Upper lobe of left lung (tissue), 6 donors: Measurements from ENCODE around the gene SNX14. TPM values are rescaled to one million over a fixed set of nuclear protein-coding genes. Genes with fewer than 3 reads are reported as not detected.

Experiments used
- ATAC-seq, 2 donors: fragments of 200-7000 bp; cut with Tn5 transposase; one replicate each; pipeline ENCODE4 v1.9.1; 2022; ENCODE audit warnings: mild to moderate bottlenecking in 2 of 2, moderate library complexity in 2 of 2; ENCODE audit not compliant: low FRiP score in 2 of 2
- DNase-seq, 2 donors: peaks; one replicate each; pipeline ENCODE4 v3.0.0-alpha.2; 2019 to 2020
- H3K27ac ChIP-seq, 4 donors: fragments of 200-600 bp; sonication (generic); one replicate each; pipeline ENCODE4 v1.5.1; 2016 to 2019
- H3K27me3 ChIP-seq, 4 donors: fragments of 200-600 bp; sonication (generic); one replicate each; pipeline ENCODE4 v1.5.1; 2017 to 2019
- H3K36me3 ChIP-seq, 4 donors: fragments of 200-600 bp; sonication (generic); one replicate each; pipeline ENCODE4 v1.5.1; 2016 to 2019
- H3K4me1 ChIP-seq, 4 donors: fragments of 200-600 bp; sonication (generic); one replicate each; pipeline ENCODE4 v1.5.1; 2018 to 2019
- H3K4me3 ChIP-seq, 4 donors: fragments of 200-600 bp; sonication (generic); one replicate each; pipeline ENCODE4 v1.5.1; 2017 to 2019; ENCODE audit warnings: mild to moderate bottlenecking in 2 of 4, moderate library complexity in 1 of 4
- H3K9me3 ChIP-seq, 4 donors: fragments of 200-600 bp; sonication (generic); one replicate each; pipeline ENCODE4 v1.5.1; 2018 to 2019
- CTCF ChIP-seq, 6 experiments: fragments of 450-650 bp in 4 of 6; fragments of 200-600 bp in 2 of 6; sonication (generic) in 2 of 6; IDR thresholded peaks; one replicate each; pipeline ENCODE4 v1.5.1; 2016 to 2019; ENCODE audit warnings: antibody characterized with exemption in 6 of 6
- EP300 ChIP-seq, 4 donors: sonication (generic); formaldehyde crosslinking; IDR thresholded peaks; one replicate each; pipeline ENCODE4 v1.5.1; 2017; ENCODE audit warnings: antibody characterized with exemption in 4 of 4, control low read depth in 2 of 4
- POLR2A ChIP-seq, 4 donors: fragments of 450-650 bp; IDR thresholded peaks; one replicate each; pipeline ENCODE4 v1.5.1; 2016 to 2017; ENCODE audit warnings: antibody characterized with exemption in 4 of 4, mild to moderate bottlenecking in 2 of 4
- POLR2AphosphoS5 ChIP-seq, 2 donors: sonication (generic); formaldehyde crosslinking; IDR thresholded peaks; one replicate each; pipeline ENCODE4 v1.5.1; 2017; ENCODE audit warnings: antibody characterized with exemption in 2 of 2
- WGBS, 2 donors: methylation state at CpG; one replicate each; pipeline ENCODE4 v1.1.5; 2017 to 2018; 5-methylcytosine and 5-hydroxymethylcytosine counted together
- total RNA-seq, 6 donors: library from RNA; depleted of rRNA in 4 of 6; stranded (reverse); fragments of >200 nt in 4 of 6; gene quantifications; one replicate each; pipeline versions ENCODE4 v1.1.0 to v1.2.1, GENCODE V29; 2016 to 2021
- donor health status: DM: no; HTN: no; CAD: no; lungs with moderate emphysema.
- donor health status: DM: no; HTN: yes; CAD: no; lungs with severe emphysema.

The SNX14 gene
- total RNA-seq, 6 donors from 2014 or later: 43.7 to 170 (median 88.6) TPM

DNA sequence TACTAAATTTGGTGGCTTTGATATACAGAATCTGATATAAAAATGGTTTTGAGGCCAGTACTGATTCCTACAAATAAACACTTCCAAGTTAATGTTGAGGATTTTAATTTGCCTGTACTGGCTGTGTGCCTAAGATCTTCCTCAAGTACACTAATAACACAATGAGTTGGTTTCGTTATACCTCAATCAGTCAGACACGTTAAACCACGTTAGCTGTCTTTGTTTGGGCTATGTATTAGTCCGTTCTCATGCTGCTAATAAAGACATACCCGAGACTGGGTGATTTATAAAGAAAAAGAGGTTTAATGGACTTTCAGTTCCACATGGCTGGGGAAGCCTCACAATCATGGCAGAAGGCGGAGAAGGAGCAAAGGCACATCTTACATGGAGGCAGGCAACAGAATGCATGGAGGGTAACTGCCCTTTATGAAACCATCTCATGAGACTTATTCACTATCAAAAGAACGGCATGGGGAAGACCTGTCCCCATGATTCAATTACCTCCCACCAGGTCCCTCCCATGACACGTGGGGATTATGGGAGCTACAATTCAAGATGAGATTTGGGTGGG is 97.6 kb downstream of the SNX14 start:
- Histone ChIP-seq H3K4me3 (no peak overlapping the region), H3K4me1 (peaks cover 0 to 13% (median 5%) of the 10 kb centered on the region in 4 donors), H3K27me3 (no peaks in the 10 kb centered on the region), H3K36me3 (no peaks in the 10 kb centered on the region), H3K27ac (no peak overlapping the region), H3K9me3 (no peaks in the 10 kb centered on the region)
- 76 to 83% methylated on average over 8 of the region's 8 CpGs for WGBS, 2 donors
- TF ChIP-seq POLR2A (IDR thresholded peaks at IDR 0.05) (no peak), EP300 (IDR thresholded peaks at IDR 0.05) (no peak), CTCF (IDR thresholded peaks at IDR 0.05) (no peak), POLR2AphosphoS5 (IDR thresholded peaks at IDR 0.05) (no peak)
- DNase-seq: no peak
- ATAC-seq: no peak

DNA sequence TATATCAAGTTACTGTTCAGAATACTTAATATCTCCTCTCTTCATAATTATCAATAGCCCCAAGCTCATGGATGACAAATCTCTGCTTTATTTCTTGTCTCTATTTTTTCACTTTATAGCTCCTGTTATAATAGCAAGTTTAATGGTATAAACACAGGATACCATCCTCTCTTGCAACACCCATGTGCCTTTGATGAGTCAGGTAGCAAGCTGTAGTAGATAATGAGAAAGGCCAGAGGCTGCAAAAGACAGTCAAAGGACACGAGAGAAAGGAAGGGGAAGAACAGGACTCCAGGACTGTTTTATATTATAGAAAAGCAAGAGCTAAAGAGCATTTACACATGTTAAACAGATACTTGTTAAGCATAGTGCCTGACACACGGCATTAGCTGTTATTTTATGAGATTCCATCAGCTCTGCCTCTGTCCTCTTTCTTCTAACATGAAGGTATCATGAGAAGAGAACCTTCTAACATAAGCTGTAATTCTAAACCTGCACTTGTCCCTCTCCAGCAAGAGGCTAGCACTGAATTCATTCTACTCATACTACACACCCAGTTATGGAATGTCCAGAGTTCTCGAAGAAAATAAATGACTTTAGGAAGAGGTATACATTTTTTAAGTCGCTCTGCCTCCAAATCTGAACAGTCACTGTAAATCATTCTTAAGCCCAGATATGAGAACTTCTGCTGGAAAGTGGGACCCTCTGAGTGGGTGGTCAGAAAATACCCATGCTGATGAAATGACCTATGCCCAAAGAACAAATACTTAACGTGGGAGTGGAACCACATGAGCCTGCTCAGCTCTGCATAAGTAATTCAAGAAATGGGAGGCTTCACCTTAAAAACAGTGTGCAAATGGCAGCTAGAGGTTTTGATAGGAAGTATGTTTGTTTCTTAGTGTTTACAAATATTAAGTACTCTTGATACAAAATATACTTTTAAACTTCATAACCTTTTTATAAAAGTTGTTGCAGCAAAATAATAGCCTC is 98.8 kb downstream of the SNX14 start:
- Histone ChIP-seq H3K27me3 (no peaks in the 10 kb centered on the region), H3K4me1 (peaks cover 0 to 13% (median 5%) of the 10 kb centered on the region in 4 donors), H3K27ac (peak overlapping the region in 1 of 4 donors; percentile 26), H3K4me3 (no peak overlapping the region), H3K9me3 (no peaks in the 10 kb centered on the region), H3K36me3 (no peaks in the 10 kb centered on the region)
- ATAC-seq: no peak
- 49 to 63% methylated on average over 5 of the region's 5 CpGs for WGBS, 2 donors
- no peak for TF ChIP-seq CTCF (IDR thresholded peaks at IDR 0.05)
- no peak for TF ChIP-seq EP300 (IDR thresholded peaks at IDR 0.05)
- no peak for TF ChIP-seq POLR2AphosphoS5 (IDR thresholded peaks at IDR 0.05)
- no peak for TF ChIP-seq POLR2A (IDR thresholded peaks at IDR 0.05)
- DNase-seq: no peak

GRCh38 chr6:85493389-85493788 is 100.3 kb downstream of the SNX14 start:
- WGBS, 2 donors: 60 to 74% methylated on average over 1 of the region's 1 CpG
- Histone ChIP-seq H3K4me1 (peaks cover 0 to 10% (median 1%) of the 10 kb centered on the region in 4 donors), H3K36me3 (no peaks in the 10 kb centered on the region), H3K9me3 (no peaks in the 10 kb centered on the region), H3K4me3 (no peak overlapping the region), H3K27me3 (no peaks in the 10 kb centered on the region), H3K27ac (no peak overlapping the region)
- no peak for TF ChIP-seq EP300 (IDR thresholded peaks at IDR 0.05)
- no peak for TF ChIP-seq POLR2AphosphoS5 (IDR thresholded peaks at IDR 0.05)
- TF ChIP-seq POLR2A (IDR thresholded peaks at IDR 0.05): no peak
- TF ChIP-seq CTCF (IDR thresholded peaks at IDR 0.05): no peak
- DNase-seq (no peak), ATAC-seq (no peak)

DNA sequence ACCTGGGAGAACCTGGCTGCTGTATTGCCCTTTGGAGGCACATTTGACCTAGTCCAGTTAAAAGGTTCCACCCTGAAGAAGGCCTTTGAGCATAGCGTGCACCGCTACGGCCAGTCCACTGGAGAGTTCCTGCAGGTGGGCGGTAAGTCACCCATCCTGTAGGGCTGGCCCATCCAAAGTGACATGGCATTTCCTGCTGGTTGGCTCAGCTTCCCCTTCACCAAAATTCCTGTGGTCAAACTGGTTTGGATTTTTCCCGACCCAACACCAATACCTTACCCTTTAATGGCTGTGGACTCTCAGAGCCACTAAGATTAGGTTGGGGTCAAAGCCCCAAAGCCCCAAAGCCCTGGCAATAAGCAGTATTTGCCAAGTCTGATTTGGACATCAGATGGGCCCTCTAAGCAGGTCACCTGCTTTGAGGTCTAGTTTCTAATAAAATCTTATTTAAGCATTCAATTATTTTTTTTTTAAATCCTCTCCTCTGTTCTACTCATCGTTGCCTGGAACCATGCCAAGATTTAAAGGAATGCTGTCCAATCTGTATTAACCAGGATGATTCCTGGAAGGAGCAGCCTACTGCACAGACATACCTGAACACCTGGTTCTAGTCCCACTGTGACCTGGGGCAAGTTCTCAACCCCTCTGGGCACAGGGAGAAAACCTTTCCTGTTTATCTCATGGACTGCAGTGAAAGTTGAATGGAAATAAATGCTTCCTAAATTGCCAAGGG is 103.0 kb downstream of the SNX14 start:
- H3K27ac ChIP-seq: no peak overlapping the region
- DNase-seq: no peak
- ATAC-seq: no peak
- no peaks in the 10 kb centered on the region for H3K36me3 ChIP-seq
- TF ChIP-seq CTCF (IDR thresholded peaks at IDR 0.05) (no peak), EP300 (IDR thresholded peaks at IDR 0.05) (no peak), POLR2A (IDR thresholded peaks at IDR 0.05) (no peak), POLR2AphosphoS5 (IDR thresholded peaks at IDR 0.05) (no peak)
- no peaks in the 10 kb centered on the region for H3K27me3 ChIP-seq
- 58 to 77% methylated on average over 4 to 6 of the region's 6 CpGs for WGBS, 2 donors
- no peak overlapping the region for H3K4me3 ChIP-seq
- H3K9me3 ChIP-seq: no peaks in the 10 kb centered on the region
- peaks cover 0 to 8% (median 0%) of the 10 kb centered on the region in 4 donors for H3K4me1 ChIP-seq
